GM23338 (cell line): Measurements from ENCODE around the gene IQCK. TPM values are rescaled to one million over a fixed set of nuclear protein-coding genes. Genes with fewer than 3 reads are reported as not detected.

Source experiments
- ATAC-seq: fragments of 200-7000 bp; cut with Tn5 transposase; 3 replicates; pipeline ENCODE4 v1.9.1; 2020
- DNase-seq: peaks from one replicate; pipeline ENCODE4 v3.0.0-alpha.2; 2015; ENCODE audit warnings: low spot score
- H2AFZ ChIP-seq: fragments of 200-600 bp; sonication (generic); 2 replicates; pipeline ENCODE4 v1.8.0; 2016; ENCODE audit warnings: antibody characterized with exemption, mild to moderate bottlenecking, moderate library complexity
- H3F3A ChIP-seq: fragments of 200-600 bp; sonication (generic); replicated peaks from 2 replicates; pipeline ENCODE4 v1.8.0; 2017; ENCODE audit warnings: antibody characterized with exemption, mixed run types, low read depth
- H3K27ac ChIP-seq: fragments of 200-600 bp; sonication (generic); 2 replicates; pipeline ENCODE4 v1.6.1; 2016; ENCODE audit warnings: low read depth
- H3K27me3 ChIP-seq: fragments of 200-600 bp; sonication (generic); 2 replicates; pipeline ENCODE4 v1.8.0; 2016; ENCODE audit warnings: mild to moderate bottlenecking, mixed run types, moderate library complexity; ENCODE audit not compliant: insufficient read depth
- H3K36me3 ChIP-seq: fragments of 200-600 bp; sonication (generic); 2 replicates; pipeline ENCODE4 v1.8.0; 2016; ENCODE audit warnings: mild to moderate bottlenecking; ENCODE audit not compliant: insufficient read depth
- H3K4me1 ChIP-seq: fragments of 200-600 bp; sonication (generic); 2 replicates; pipeline ENCODE4 v1.8.0; 2016; ENCODE audit warnings: mild to moderate bottlenecking, moderate library complexity; ENCODE audit not compliant: insufficient read depth
- H3K4me2 ChIP-seq: fragments of 200-600 bp; sonication (generic); 2 replicates; pipeline ENCODE4 v1.7.1; 2017; ENCODE audit warnings: mixed run types
- H3K4me3 ChIP-seq: fragments of 200-600 bp; sonication (generic); 2 replicates; pipeline ENCODE4 v1.6.1; 2016; ENCODE audit warnings: mixed run types
- H3K79me2 ChIP-seq: fragments of 200-600 bp; sonication (generic); replicated peaks from 2 replicates; pipeline ENCODE4 v1.8.0; 2017; ENCODE audit warnings: mild to moderate bottlenecking; ENCODE audit not compliant: insufficient read depth
- H3K9me2 ChIP-seq: fragments of 200-600 bp; sonication (generic); 2 replicates; pipeline ENCODE4 v1.8.0; 2017; ENCODE audit not compliant: insufficient read depth
- H4K20me1 ChIP-seq: fragments of 200-600 bp; sonication (generic); replicated peaks from 2 replicates; pipeline ENCODE4 v1.8.0; 2017; ENCODE audit warnings: mild to moderate bottlenecking; ENCODE audit not compliant: insufficient read depth
- H3K27ac Mint-ChIP-seq: 2 replicates; pipeline ENCODE4 v1.8.0; 2020; ENCODE audit warnings: inconsistent platforms, mild to moderate bottlenecking, moderate library complexity, mixed read lengths
- H3K27me3 Mint-ChIP-seq: 3 replicates; pipeline ENCODE4 v1.8.0; 2022; ENCODE audit warnings: low read depth, mild to moderate bottlenecking, moderate library complexity, mixed read lengths, inconsistent platforms; ENCODE audit not compliant: insufficient read depth, poor library complexity
- H3K36me3 Mint-ChIP-seq: 3 replicates; pipeline ENCODE4 v1.8.0; 2021; ENCODE audit warnings: low read depth, mild to moderate bottlenecking, inconsistent platforms, moderate library complexity, mixed read lengths
- H3K4me1 Mint-ChIP-seq: 3 replicates; pipeline ENCODE4 v1.8.0; 2020; ENCODE audit warnings: mild to moderate bottlenecking, inconsistent platforms, mixed read lengths
- H3K4me3 Mint-ChIP-seq: 3 replicates; pipeline ENCODE4 v1.8.0; 2021; ENCODE audit warnings: moderate library complexity, mild to moderate bottlenecking, inconsistent platforms, mixed read lengths
- H3K9me3 Mint-ChIP-seq: 3 replicates; pipeline ENCODE4 v1.8.0; 2020; ENCODE audit warnings: moderate library complexity, mild to moderate bottlenecking, inconsistent platforms, mixed read lengths
- CREB1 ChIP-seq: fragments of 250-450 bp; sonication (Bioruptor Pico); IDR thresholded peaks from 2 replicates; pipeline ENCODE4 v1.5.0; 2020; ENCODE audit warnings: low read depth, mild to moderate bottlenecking, moderate library complexity
- CTCF ChIP-seq, 2 experiments: fragments of 200-600 bp in 1 of 2; sonication (generic) in 1 of 2; conservative IDR thresholded peaks; 2 replicates each; pipeline versions ENCODE4 v1.5.1 to v1.6.1; 2016 to 2017; ENCODE audit warnings: antibody characterized with exemption in 2 of 2, low read depth in 2 of 2, mild to moderate bottlenecking in 2 of 2, moderate library complexity in 1 of 2
- ETS1 ChIP-seq: IDR thresholded peaks from 2 replicates; pipeline ENCODE4 v1.6.1; 2016; ENCODE audit warnings: antibody characterized with exemption
- EZH2 ChIP-seq: fragments of 200-600 bp; sonication (generic); IDR thresholded peaks from one replicate; pipeline ENCODE4 v1.8.0; 2017; ENCODE audit warnings: antibody characterized with exemption, mild to moderate bottlenecking, low read depth; ENCODE audit not compliant: unreplicated experiment
- EZH2phosphoT487 ChIP-seq: fragments of 200-600 bp; sonication (generic); IDR thresholded peaks from one replicate; pipeline ENCODE4 v1.8.1; 2018; ENCODE audit warnings: antibody characterized with exemption; ENCODE audit not compliant: unreplicated experiment
- JUNB ChIP-seq: IDR thresholded peaks from one replicate; pipeline ENCODE4 v1.6.1; 2016; ENCODE audit warnings: antibody characterized with exemption; ENCODE audit not compliant: unreplicated experiment
- NANOG ChIP-seq: IDR thresholded peaks from 2 replicates; pipeline ENCODE4 v1.6.1; 2016; ENCODE audit warnings: antibody characterized with exemption, borderline replicate concordance
- POLR2AphosphoS5 ChIP-seq: IDR thresholded peaks from 2 replicates; pipeline ENCODE4 v1.6.1; 2016; ENCODE audit warnings: antibody characterized with exemption, low read depth
- REST ChIP-seq: IDR thresholded peaks from one replicate; pipeline ENCODE4 v1.6.1; 2018; ENCODE audit warnings: antibody characterized with exemption; ENCODE audit not compliant: unreplicated experiment
- STAT1 ChIP-seq: IDR thresholded peaks from one replicate; pipeline ENCODE4 v1.6.1; 2016; ENCODE audit warnings: antibody characterized with exemption; ENCODE audit not compliant: unreplicated experiment
- ZNF114 ChIP-seq: fragments of 250-450 bp; sonication (Bioruptor Pico); IDR thresholded peaks from 2 replicates; pipeline ENCODE4 v1.5.0; 2020; ENCODE audit warnings: mild to moderate bottlenecking, moderate library complexity
- ZNF331 ChIP-seq: fragments of 250-450 bp; sonication (Bioruptor Pico); IDR thresholded peaks from 2 replicates; pipeline ENCODE4 v1.5.0; 2020; ENCODE audit warnings: low read depth, mild to moderate bottlenecking, moderate library complexity
- ZNF462 ChIP-seq: fragments of 250-450 bp; sonication (Bioruptor Pico); IDR thresholded peaks from 2 replicates; pipeline ENCODE4 v1.5.0; 2020; ENCODE audit warnings: mild to moderate bottlenecking, moderate library complexity
- polyA plus RNA-seq: library from polyadenylated mRNA; unstranded; fragments of >200 nt; fragmentation: Nextera tagmentation; extraction: Ambion mirVana; gene quantifications from 2 replicates; pipeline ENCODE4 v1.2.1, GENCODE V29; 2016
- total RNA-seq: library from RNA; depleted of rRNA; stranded (reverse); fragments of >200 nt; shearing (Covaris generic); gene quantifications from 2 replicates; pipeline ENCODE4 v1.2.3, GENCODE V29; 2014

IQCK gene
- total and polyA plus RNA-seq, 2 experiments from 2014 or later, result 7.6 to 10.0 TPM

- peaks cover 81% of the 10 kb centered on the region for H3K4me1 ChIP-seq
- H3K36me3 Mint-ChIP-seq, result peaks cover 75% of the 10 kb centered on the region
- H3K9me2 ChIP-seq, result no peaks in the 10 kb centered on the region
- no peak overlapping the region for H2AFZ ChIP-seq
- H3K9me3 Mint-ChIP-seq, result no peaks in the 10 kb centered on the region; the same call in 2 of the 3 replicates
- H4K20me1 ChIP-seq, result no peaks in the 10 kb centered on the region
- H3K27me3 Mint-ChIP-seq, result peaks cover 10% of the 10 kb centered on the region
- H3F3A ChIP-seq, result peaks cover 32% of the 10 kb centered on the region
- no peak for TF ChIP-seq ETS1
- TF ChIP-seq REST, result no peak
- TF ChIP-seq NANOG, result no peak
- TF ChIP-seq ZNF462 (CRISPR knock-in tag), result no peak
- TF ChIP-seq EZH2phosphoT487, result no peak
- no peak for TF ChIP-seq EZH2
- TF ChIP-seq JUNB, result no peak
- no peak for TF ChIP-seq STAT1
- no peak for TF ChIP-seq CREB1 (CRISPR knock-in tag)
- no peak for TF ChIP-seq ZNF331
- no peak for TF ChIP-seq CTCF (conservative IDR thresholded peaks at IDR 0.05; ENCODE audit: low read depth in 2 of 2)
- no peak for TF ChIP-seq ZNF114 (CRISPR knock-in tag)
- TF ChIP-seq POLR2AphosphoS5, result no peak
- H3K4me1 Mint-ChIP-seq, result peaks cover 87% of the 10 kb centered on the region
- H3K27ac Mint-ChIP-seq, result peak overlapping the region; percentile 99
- peaks cover 21% of the 10 kb centered on the region for H3K79me2 ChIP-seq
- H3K27me3 ChIP-seq, result no peaks in the 10 kb centered on the region
- no peak overlapping the region for H3K4me3 ChIP-seq
- peak overlapping the region; percentile 15; the same call in 1 of the 3 replicates for H3K4me3 Mint-ChIP-seq
- ATAC-seq (no peak), DNase-seq (no peak)
- H3K36me3 ChIP-seq, result 0 out of 2 replicates have a peak, but pooled peaks cover 7% of the 10 kb centered on the region
- peak overlapping the region; percentile 36 for H3K4me2 ChIP-seq
- peak overlapping the region; percentile 99 for H3K27ac ChIP-seq
These were observed 141.1 kb downstream of the IQCK start for GRCh38 chr16:19859166-19859565.
